Activated T-cell treated with anti-CD3 and anti-CD28 coated beads for 4 hours (primary cell): ENCODE measurements around the gene PNPLA7.
"Not testable (repeated sequence)": the region's sequence is repeated elsewhere in the genome, so short reads cannot be mapped to it uniquely, and the experiment has no call there.

Experiments
- DNase-seq: peaks from one replicate; pipeline ENCODE4 v3.0.0-alpha.2; 2020

The PNPLA7 gene

GRCh38 chr9:137536594-137537131 lies 13.5 kb downstream of the PNPLA7 start:
- DNase-seq = not testable (repeated sequence)

GRCh38 chr9:137535120-137535428 lies 15.1 kb downstream of the PNPLA7 start:
- no peak for DNase-seq

- no peak for DNase-seq
These were observed 15.7 kb downstream of the PNPLA7 start for GRCh38 chr9:137534256-137535119.

GRCh38 chr9:137532891-137533468 lies 17.2 kb downstream of the PNPLA7 start:
- DNase-seq = not testable (repeated sequence)

GRCh38 chr9:137531099-137531765 lies 19.0 kb downstream of the PNPLA7 start:
- no peak for DNase-seq

GRCh38 chr9:137530331-137530730 lies 19.9 kb downstream of the PNPLA7 start:
- DNase-seq = no peak

- no peak for DNase-seq
These were observed 25.3 kb downstream of the PNPLA7 start for GRCh38 chr9:137524981-137525317.

- no peak for DNase-seq
These were observed 25.8 kb downstream of the PNPLA7 start for GRCh38 chr9:137524161-137524980.

GRCh38 chr9:137522746-137523455 lies 27.3 kb downstream of the PNPLA7 start:
- no peak for DNase-seq

GRCh38 chr9:137521405-137521985 lies 28.7 kb downstream of the PNPLA7 start:
- DNase-seq = no peak

- no peak for DNase-seq
These were observed 29.4 kb downstream of the PNPLA7 start for GRCh38 chr9:137520614-137521404.

- no peak for DNase-seq
These were observed 30.6 kb downstream of the PNPLA7 start for GRCh38 chr9:137519553-137519952.

- DNase-seq = not testable (repeated sequence)
These were observed 31.3 kb downstream of the PNPLA7 start for GRCh38 chr9:137518661-137519459.

- no peak for DNase-seq
These were observed 33.9 kb downstream of the PNPLA7 start for GRCh38 chr9:137516144-137516917.

GRCh38 chr9:137515338-137515724 lies 34.9 kb downstream of the PNPLA7 start:
- DNase-seq = no peak

GRCh38 chr9:137514691-137515337 lies 35.4 kb downstream of the PNPLA7 start:
- no peak for DNase-seq

GRCh38 chr9:137513801-137514570 lies 36.2 kb downstream of the PNPLA7 start:
- not testable (repeated sequence) for DNase-seq

GRCh38 chr9:137513136-137513535 lies 37.1 kb downstream of the PNPLA7 start:
- not testable (repeated sequence) for DNase-seq
